Measurements from ENCODE around the gene TUBD1.
"Not testable (repeated sequence)": the region's sequence is repeated elsewhere in the genome, so short reads cannot be mapped to it uniquely, and the experiment has no call there.

The TUBD1 gene

GRCh38 chr17:59842901-59843652 lies 49.7 kb downstream of the TUBD1 start:
- DNase-seq: no peak

GRCh38 chr17:59841882-59842263 lies 50.9 kb downstream of the TUBD1 start:
- not testable (repeated sequence) for DNase-seq

- not testable (repeated sequence) for DNase-seq
These were observed 51.5 kb downstream of the TUBD1 start for GRCh38 chr17:59841091-59841881.

- no peak for DNase-seq
These were observed 52.2 kb downstream of the TUBD1 start for GRCh38 chr17:59840329-59841090.

GRCh38 chr17:59839651-59840328 lies 53.0 kb downstream of the TUBD1 start:
- no peak for DNase-seq

GRCh38 chr17:59838052-59838916 lies 54.5 kb downstream of the TUBD1 start:
- no peak for DNase-seq

- no peak for DNase-seq
These were observed 55.3 kb downstream of the TUBD1 start for GRCh38 chr17:59837308-59838051.

GRCh38 chr17:59832883-59833379 lies 59.8 kb downstream of the TUBD1 start:
- DNase-seq: no peak

- DNase-seq: no peak
These were observed 61.8 kb downstream of the TUBD1 start for GRCh38 chr17:59830846-59831486.

- no peak for DNase-seq
These were observed 62.6 kb downstream of the TUBD1 start for GRCh38 chr17:59830007-59830630.

GRCh38 chr17:59829217-59830006 lies 63.3 kb downstream of the TUBD1 start:
- DNase-seq: peak; percentile 42

GRCh38 chr17:59828819-59829216 lies 63.9 kb downstream of the TUBD1 start:
- not testable (repeated sequence) for DNase-seq

GRCh38 chr17:59828478-59828760 lies 64.3 kb downstream of the TUBD1 start:
- no peak for DNase-seq

- DNase-seq: no peak
These were observed 64.8 kb downstream of the TUBD1 start for GRCh38 chr17:59827721-59828477.

GRCh38 chr17:59826706-59827453 lies 65.9 kb downstream of the TUBD1 start:
- DNase-seq: no peak

- no peak for DNase-seq
These were observed 67.0 kb downstream of the TUBD1 start for GRCh38 chr17:59825533-59826322.

- DNase-seq: no peak
These were observed 76.8 kb downstream of the TUBD1 start for GRCh38 chr17:59815965-59816364.

Data from NCI-H2171 treated with DMSO at 0.1 percent for 48 hours (cell line).